Psoas muscle (tissue), 8 donors: ENCODE results near the gene TRDMT1. TPM values are rescaled to one million over a fixed set of nuclear protein-coding genes. Genes with fewer than 3 reads are reported as not detected.
A peak's percentile ranks its signal among the peaks of the same experiment; 100 is the strongest.

ENCODE experiments used
- ATAC-seq, 4 donors: fragments of 200-7000 bp; cut with Tn5 transposase; one replicate each; pipeline ENCODE4 v1.9.1; 2020; ENCODE audit warnings: moderate library complexity in 3 of 4, mild to moderate bottlenecking in 2 of 4
- DNase-seq, 2 donors: peaks; one replicate each; pipeline ENCODE4 v3.0.0-alpha.2; 2020
- H3K27ac ChIP-seq: fragments of 200-600 bp; one replicate; pipeline ENCODE4 v1.8.0; 2022
- H3K27me3 ChIP-seq, 3 donors: fragments of 200-600 bp in 1 of 3; one replicate each; pipeline versions ENCODE4 v1.6.1 to v1.8.0; 2013 to 2022; ENCODE audit warnings: low read length in 2 of 3, mild to moderate bottlenecking in 2 of 3, moderate library complexity in 1 of 3; ENCODE audit not compliant: insufficient read depth in 3 of 3
- H3K36me3 ChIP-seq, 2 donors: fragments of 200-600 bp in 1 of 2; one replicate each; pipeline versions ENCODE4 v1.6.1 to v1.8.0; 2013 to 2022; ENCODE audit warnings: low read depth in 1 of 2, mild to moderate bottlenecking in 1 of 2, moderate library complexity in 1 of 2; ENCODE audit not compliant: insufficient read depth in 1 of 2
- H3K4me1 ChIP-seq: fragments of 200-600 bp; one replicate; pipeline ENCODE4 v1.8.0; 2022
- H3K4me3 ChIP-seq: fragments of 200-600 bp; one replicate; pipeline ENCODE4 v1.8.0; 2022; ENCODE audit warnings: mild to moderate bottlenecking
- H3K9me3 ChIP-seq: fragments of 200-600 bp; one replicate; pipeline ENCODE4 v1.8.0; 2022
- CTCF ChIP-seq: fragments of 200-600 bp; IDR thresholded peaks from one replicate; pipeline ENCODE4 v1.8.0; 2022; ENCODE audit warnings: antibody characterized with exemption
- WGBS, 3 donors: extraction: QIAGEN DNeasy Blood & Tissue Kit; methylation state at CpG; one replicate each; pipeline versions ENCODE4 v1.1.6 to v1.1.7; 2013; 5-methylcytosine and 5-hydroxymethylcytosine counted together
- intact Hi-C, 2 donors: fragments of 100-400 bp; cut with DNase I; formaldehyde crosslinking; loops; one replicate each; pipeline versions ENCODE4 v1.11.0 to v1.14.2; 2022
- long read RNA-seq, 2 donors: library from polyadenylated mRNA; unstranded; transcript quantifications; one replicate each; pipeline ENCODE4 v2.0.0, GENCODE V29; 2021
- polyA plus RNA-seq, 3 donors: library from polyadenylated mRNA; stranded (reverse); fragments of 200-250 nt; gene quantifications; one replicate each; pipeline ENCODE4 v1.2.3, GENCODE V29; 2013
- total RNA-seq, 4 donors: library from RNA; stranded (reverse); fragmentation: NEBNext Ultra II Directional in 2 of 4; extraction: Animal tissue kit (Norgen Biotek cat#: 25700) in 2 of 4; gene quantifications; one replicate each; pipeline versions ENCODE4 v1.2.1 to v1.2.4, GENCODE V29; 2021 to 2023
- donor health status: healthy with polysubstance abuse.
- donor health status: DM: no; HTN: no; CAD: no; lungs with moderate emphysema.
- donor health status: Bipolar disorder and iron deficiency.
- donor health status: healthy.
- donor health status: DM: yes; HTN: yes; CAD: no.
- donor health status: DM: no; HTN: no; CAD: no.
- donor health status: DM: no; HTN: no; CAD: no.
- donor health status: DM: yes; HTN: yes; CAD: no.

Gene TRDMT1
- total RNA-seq (1 to 10 TPM in 3 of 4 donors, under 1 TPM in 1; 0.84 to 2.7 (median 1.9) TPM), polyA plus RNA-seq (1 to 10 TPM in 2 of 3 donors, under 1 TPM in 1; 0.49 to 2.5 (median 2.3) TPM)
- long read RNA-seq, donor 1, partial matches to known transcripts = 0 of 1 reads
- long read RNA-seq, donor 1, other reads (novel, unspliced or antisense) = 0 of 1 reads
- long read RNA-seq, donor 2, full-length matches to known transcripts = 2 of 2 reads
- long read RNA-seq, donor 2, partial matches to known transcripts = 0 of 2 reads
- long read RNA-seq, donor 2, other reads (novel, unspliced or antisense) = 0 of 2 reads

DNA sequence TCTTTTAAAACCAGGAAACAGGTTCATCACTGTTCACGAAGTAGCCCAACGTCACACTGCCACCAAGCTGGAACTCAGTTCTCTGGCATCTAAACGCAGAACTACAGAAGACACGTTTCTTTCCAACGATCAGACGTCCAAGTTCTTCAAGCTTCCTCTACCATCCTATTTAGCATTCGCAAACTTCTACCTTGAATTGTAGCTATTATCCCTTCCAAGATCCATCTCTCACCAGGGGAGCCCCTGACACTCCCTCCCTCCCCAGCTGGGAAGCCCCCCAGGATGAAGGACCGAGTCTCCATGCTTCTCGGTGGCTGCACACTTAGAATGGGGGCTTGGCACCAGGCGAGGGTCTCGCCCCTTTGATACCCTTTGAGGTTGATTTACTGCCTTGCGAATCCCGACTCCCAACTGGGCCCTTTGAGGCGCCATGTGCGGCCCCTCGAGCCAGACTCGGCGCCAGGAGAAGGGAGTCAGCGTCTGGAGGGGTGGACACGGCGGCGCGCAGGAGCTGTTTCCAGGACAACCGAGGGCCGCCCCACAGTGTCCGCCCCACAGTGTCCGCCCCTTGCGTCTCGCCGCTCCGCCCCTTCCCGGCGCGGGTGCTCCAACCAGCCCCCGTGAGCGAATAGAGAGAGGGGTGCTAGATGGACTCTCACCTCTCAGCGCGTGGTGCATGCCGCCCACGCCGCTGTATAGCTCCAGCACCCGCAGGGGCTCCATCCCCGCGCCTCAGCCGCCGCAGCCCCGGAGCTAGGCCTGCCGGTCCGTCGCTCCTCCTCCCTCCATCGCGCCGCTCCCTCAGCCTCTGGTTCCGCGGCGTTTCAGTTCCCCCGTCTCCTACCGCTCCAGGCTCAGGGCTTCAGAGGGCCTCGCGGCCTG lies at the start of gene TRDMT1:
Gene TRDMT1, minus strand, starts transcription at position 761 of the 882 bp plus-strand sequence. Its CDS starts 38 bp downstream, at position 723.
- Histone ChIP-seq H3K36me3 (no peaks in the 10 kb centered on the region), H3K4me3 (peak within 1 kb of the TSS; percentile 94), H3K4me1 (peaks cover 12% of the 10 kb centered on the region), H3K9me3 (no peaks in the 10 kb centered on the region), H3K27me3 (no peaks in the 10 kb centered on the region), H3K27ac (peak within 1 kb of the TSS; percentile 92)
- TF ChIP-seq CTCF = no peak
- intact Hi-C loops = no loop called here
- 0 to 1% (median 1%) methylated on average over 33 to 60 of the region's 60 CpGs for WGBS, 3 donors
- ATAC-seq = peak; percentile 99 to 100 (median 99)
- peak; percentile 88 to 93 for DNase-seq

DNA sequence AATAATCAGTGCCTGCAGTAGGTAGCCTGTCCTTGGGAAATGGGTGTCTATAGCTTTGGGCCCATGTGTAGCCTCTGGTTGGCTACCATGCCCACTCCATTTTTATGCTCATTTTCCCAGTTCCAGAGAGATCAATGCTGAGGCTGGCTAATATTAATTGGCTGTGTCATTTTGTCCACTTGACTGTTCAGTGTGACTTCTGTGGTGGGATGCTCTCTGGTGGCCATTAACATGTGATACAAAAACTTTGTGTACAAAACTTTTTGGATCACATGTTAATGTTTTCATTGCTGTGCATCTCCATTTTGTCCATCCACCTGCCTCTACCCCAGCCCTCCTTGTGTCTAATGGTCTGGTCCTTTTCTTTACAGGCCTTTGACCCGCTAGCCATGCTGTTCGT lies 49.3 kb upstream of the TRDMT1 start:
- ATAC-seq = no peak
- H3K4me1 ChIP-seq = no peaks in the 10 kb centered on the region
- H3K9me3 ChIP-seq = no peaks in the 10 kb centered on the region
- intact Hi-C loops = no loop called here
- H3K27me3 ChIP-seq = peaks cover 0 to 3% (median 0%) of the 10 kb centered on the region in 3 donors
- no peak for DNase-seq
- peak; percentile 10 for TF ChIP-seq CTCF
- H3K36me3 ChIP-seq = no peaks in the 10 kb centered on the region
- 94 to 98% (median 95%) methylated on average over 2 of the region's 2 CpGs for WGBS, 3 donors
- H3K4me3 ChIP-seq = no peak overlapping the region
- H3K27ac ChIP-seq = no peak overlapping the region

- peaks cover 0 to 3% (median 0%) of the 10 kb centered on the region in 3 donors for H3K27me3 ChIP-seq
- no peak overlapping the region for H3K27ac ChIP-seq
- H3K4me3 ChIP-seq = no peak overlapping the region
- no peaks in the 10 kb centered on the region for H3K9me3 ChIP-seq
- intact Hi-C loops = no loop called here
- no peaks in the 10 kb centered on the region for H3K4me1 ChIP-seq
- H3K36me3 ChIP-seq = no peaks in the 10 kb centered on the region
- peak; percentile 10 for TF ChIP-seq CTCF
- 56 to 73% (median 65%) methylated on average over 4 of the region's 4 CpGs for WGBS, 3 donors
- ATAC-seq (no peak), DNase-seq (no peak)
Observed at GRCh38 chr10:17249820-17250219, 48.3 kb upstream of the TRDMT1 start.

GRCh38 chr10:17248964-17249363 lies 47.5 kb upstream of the TRDMT1 start:
- Histone ChIP-seq H3K27me3 (peaks cover 0 to 3% (median 0%) of the 10 kb centered on the region in 3 donors), H3K36me3 (no peaks in the 10 kb centered on the region), H3K4me3 (no peak overlapping the region), H3K27ac (no peak overlapping the region), H3K9me3 (no peaks in the 10 kb centered on the region), H3K4me1 (no peaks in the 10 kb centered on the region)
- 84 to 95% (median 90%) methylated on average over 1 of the region's 1 CpG for WGBS, 3 donors
- no peak for DNase-seq
- intact Hi-C loops = no loop called here
- ATAC-seq = no peak
- TF ChIP-seq CTCF = no peak
